DOHH2 (cell line): ENCODE results near the gene ALDH1B1.

Experiments
- H3F3A ChIP-seq: fragments of 200-600 bp; sonication (generic), shearing (Covaris generic); 2 replicates; pipeline ENCODE4 v1.6.0; 2016; ENCODE audit warnings: antibody characterized with exemption, mild to moderate bottlenecking; ENCODE audit not compliant: control insufficient read depth, insufficient read depth
- H3K27ac ChIP-seq: fragments of 200-600 bp; sonication (generic); 2 replicates; pipeline ENCODE4 v1.5.1; 2014; ENCODE audit warnings: low read depth, mild to moderate bottlenecking, low read length, moderate library complexity
- H3K27me3 ChIP-seq: fragments of 200-600 bp; sonication (generic); 2 replicates; pipeline ENCODE4 v1.6.1; 2014; ENCODE audit warnings: mild to moderate bottlenecking, low read length, mixed read lengths; ENCODE audit not compliant: control insufficient read depth
- H3K36me3 ChIP-seq: fragments of 200-600 bp; sonication (generic); 2 replicates; pipeline ENCODE4 v1.6.1; 2014; ENCODE audit warnings: mild to moderate bottlenecking, low read length, moderate library complexity, mixed read lengths; ENCODE audit not compliant: control insufficient read depth
- H3K4me1 ChIP-seq: fragments of 200-600 bp; sonication (generic); 2 replicates; pipeline ENCODE4 v1.6.1; 2014; ENCODE audit warnings: mild to moderate bottlenecking, low read length, mixed read lengths; ENCODE audit not compliant: control insufficient read depth
- H3K4me2 ChIP-seq: fragments of 200-600 bp; sonication (generic); 2 replicates; pipeline ENCODE4 v1.6.0; 2014; ENCODE audit warnings: mild to moderate bottlenecking, low read length, moderate library complexity
- H3K4me3 ChIP-seq: fragments of 200-600 bp; sonication (generic); 2 replicates; pipeline ENCODE4 v1.5.1; 2014; ENCODE audit warnings: mild to moderate bottlenecking, low read length, mixed read lengths
- H3K79me2 ChIP-seq: fragments of 200-600 bp; sonication (generic); 2 replicates; pipeline ENCODE4 v1.6.1; 2014; ENCODE audit warnings: mild to moderate bottlenecking, low read length, mixed read lengths; ENCODE audit not compliant: control insufficient read depth
- H3K9me2 ChIP-seq: fragments of 200-600 bp; sonication (generic); replicated peaks from 2 replicates; pipeline ENCODE4 v1.6.1; 2014; ENCODE audit warnings: mild to moderate bottlenecking, low read length, mixed read lengths; ENCODE audit not compliant: control insufficient read depth
- H3K9me3 ChIP-seq: fragments of 200-600 bp; sonication (generic); 2 replicates; pipeline ENCODE4 v1.6.1; 2014; ENCODE audit warnings: antibody characterized with exemption, low read length, mixed read lengths; ENCODE audit not compliant: control insufficient read depth, insufficient read depth
- H4K20me1 ChIP-seq: fragments of 200-600 bp; sonication (generic); 2 replicates; pipeline ENCODE4 v1.6.0; 2014; ENCODE audit warnings: low read depth, mild to moderate bottlenecking, antibody characterized with exemption, low read length, moderate library complexity; ENCODE audit not compliant: control insufficient read depth, insufficient read depth
- CTCF ChIP-seq: fragments of 200-600 bp; sonication (generic); IDR thresholded peaks from one replicate; pipeline ENCODE4 v1.5.1; 2014; ENCODE audit warnings: antibody characterized with exemption, mild to moderate bottlenecking, low read depth, low read length; ENCODE audit not compliant: poor library complexity, severe bottlenecking
- EZH2phosphoT487 ChIP-seq: fragments of 200-600 bp; sonication (generic); IDR thresholded peaks from 2 replicates; pipeline ENCODE4 v1.6.1; 2017; ENCODE audit warnings: borderline replicate concordance, mild to moderate bottlenecking, antibody characterized with exemption, low read length, moderate library complexity, mixed read lengths

ALDH1B1 gene

GRCh38 chr9:38380872-38381534 is 11.5 kb upstream of the ALDH1B1 start:
- Histone ChIP-seq H3K4me1 (no peaks in the 10 kb centered on the region), H3K4me2 (no peak overlapping the region)

GRCh38 chr9:38382141-38382540 is 10.4 kb upstream of the ALDH1B1 start:
- TF ChIP-seq EZH2phosphoT487, result no peak
- no peak for TF ChIP-seq CTCF
- H3K27ac ChIP-seq, result no peak overlapping the region

More at GRCh38 chr9:38380872-38381534, 11.5 kb upstream of the ALDH1B1 start:
- Histone ChIP-seq H3K9me2 (no peaks in the 10 kb centered on the region), H4K20me1 (no peaks in the 10 kb centered on the region), H3K27ac (no peak overlapping the region), H3K9me3 (peaks cover 14% of the 10 kb centered on the region), H3K36me3 (no peaks in the 10 kb centered on the region), H3F3A (no peaks in the 10 kb centered on the region), H3K27me3 (no peaks in the 10 kb centered on the region), H3K4me3 (no peak overlapping the region), H3K79me2 (no peaks in the 10 kb centered on the region)
- TF ChIP-seq EZH2phosphoT487, result no peak

GRCh38 chr9:38384990-38385848 is 7.3 kb upstream of the ALDH1B1 start:
- no peaks in the 10 kb centered on the region for H4K20me1 ChIP-seq
- H3K9me3 ChIP-seq, result peaks cover 14% of the 10 kb centered on the region
- 0 out of 2 replicates have a peak, but pooled peaks cover under 1% of the 10 kb centered on the region for H3K27me3 ChIP-seq
- no peak overlapping the region for H3K4me2 ChIP-seq
- TF ChIP-seq CTCF (no peak), EZH2phosphoT487 (no peak)
- H3F3A ChIP-seq, result no peaks in the 10 kb centered on the region
- no peaks in the 10 kb centered on the region for H3K4me1 ChIP-seq
- H3K9me2 ChIP-seq, result no peaks in the 10 kb centered on the region
- no peak overlapping the region for H3K27ac ChIP-seq
- no peak overlapping the region for H3K4me3 ChIP-seq
- no peaks in the 10 kb centered on the region for H3K79me2 ChIP-seq
- no peaks in the 10 kb centered on the region for H3K36me3 ChIP-seq

More at GRCh38 chr9:38382141-38382540, 10.4 kb upstream of the ALDH1B1 start:
- Histone ChIP-seq H3K27me3 (no peaks in the 10 kb centered on the region), H3K36me3 (no peaks in the 10 kb centered on the region), H3F3A (no peaks in the 10 kb centered on the region), H3K4me1 (no peaks in the 10 kb centered on the region), H3K9me3 (peaks cover 14% of the 10 kb centered on the region), H3K4me3 (no peak overlapping the region), H3K79me2 (no peaks in the 10 kb centered on the region), H4K20me1 (no peaks in the 10 kb centered on the region), H3K4me2 (no peak overlapping the region), H3K9me2 (no peaks in the 10 kb centered on the region)

GRCh38 chr9:38385896-38386295 is 6.6 kb upstream of the ALDH1B1 start:
- Histone ChIP-seq H3K27ac (no peak overlapping the region), H3K9me2 (no peaks in the 10 kb centered on the region), H3K9me3 (peaks cover 14% of the 10 kb centered on the region), H3K4me1 (no peaks in the 10 kb centered on the region), H3K36me3 (no peaks in the 10 kb centered on the region), H3K27me3 (peaks cover 6% of the 10 kb centered on the region), H3K4me3 (no peak overlapping the region), H4K20me1 (no peaks in the 10 kb centered on the region), H3F3A (no peaks in the 10 kb centered on the region), H3K4me2 (no peak overlapping the region), H3K79me2 (no peaks in the 10 kb centered on the region)
- TF ChIP-seq CTCF (no peak), EZH2phosphoT487 (no peak)
